ENCODE data around the gene BEGAIN. TPM values are rescaled to one million over a fixed set of nuclear protein-coding genes. Genes with fewer than 3 reads are reported as not detected.
A peak's percentile ranks its signal among the peaks of the same experiment; 100 is the strongest.

The BEGAIN gene, protein sequence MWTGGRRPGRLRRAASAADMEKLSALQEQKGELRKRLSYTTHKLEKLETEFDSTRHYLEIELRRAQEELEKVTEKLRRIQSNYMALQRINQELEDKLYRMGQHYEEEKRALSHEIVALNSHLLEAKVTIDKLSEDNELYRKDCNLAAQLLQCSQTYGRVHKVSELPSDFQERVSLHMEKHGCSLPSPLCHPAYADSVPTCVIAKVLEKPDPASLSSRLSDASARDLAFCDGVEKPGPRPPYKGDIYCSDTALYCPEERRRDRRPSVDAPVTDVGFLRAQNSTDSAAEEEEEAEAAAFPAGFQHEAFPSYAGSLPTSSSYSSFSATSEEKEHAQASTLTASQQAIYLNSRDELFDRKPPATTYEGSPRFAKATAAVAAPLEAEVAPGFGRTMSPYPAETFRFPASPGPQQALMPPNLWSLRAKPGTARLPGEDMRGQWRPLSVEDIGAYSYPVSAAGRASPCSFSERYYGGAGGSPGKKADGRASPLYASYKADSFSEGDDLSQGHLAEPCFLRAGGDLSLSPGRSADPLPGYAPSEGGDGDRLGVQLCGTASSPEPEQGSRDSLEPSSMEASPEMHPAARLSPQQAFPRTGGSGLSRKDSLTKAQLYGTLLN
- under 1 TPM in 1 of 2 experiments, not detected in 1; 0.10 TPM for total RNA-seq

DNA sequence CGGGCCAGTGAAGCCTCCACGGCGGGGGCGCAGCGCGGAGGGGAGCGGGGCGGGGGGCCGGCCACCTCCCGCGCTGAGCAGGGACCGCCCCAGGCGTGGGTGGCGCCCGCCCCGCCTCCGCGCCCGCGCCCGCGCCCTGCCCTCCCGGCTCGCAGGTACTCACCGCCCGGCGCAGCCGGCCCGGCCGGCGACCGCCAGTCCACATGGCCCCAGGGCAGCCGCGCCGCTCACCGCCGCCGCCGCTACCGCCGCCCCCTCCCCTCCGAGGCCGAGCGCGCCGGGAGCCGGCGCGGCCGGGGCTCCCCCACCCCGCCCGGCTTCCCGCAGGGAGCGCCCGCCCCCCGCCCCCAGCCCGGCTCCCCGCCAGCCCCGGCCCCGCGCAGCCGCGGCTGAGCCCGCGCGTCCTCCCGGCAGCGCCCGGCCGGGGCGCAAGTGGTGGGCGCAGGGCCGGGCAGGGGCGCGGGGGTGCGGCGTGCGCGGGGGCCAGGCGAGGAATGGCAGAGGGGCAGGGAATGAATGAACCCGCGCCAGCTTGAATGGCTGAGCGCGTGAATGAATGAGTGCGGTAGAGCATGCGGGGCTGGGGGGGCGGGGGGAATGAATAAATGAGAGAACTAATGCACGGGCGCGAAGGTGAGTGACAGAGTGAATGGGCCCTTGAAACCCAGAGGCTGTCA is at the start of gene BEGAIN:
TSS of gene BEGAIN (minus strand) at position 332 of the 677 bp plus-strand sequence. CDS start at position 205, 127 bp downstream.
- CTCF ChIA-PET, result interaction anchor here (0.9 kb wide), 1 partner anchor 10 kb away, joined by 3 read pairs; no protein-coding TSS in a partner anchor

DNA sequence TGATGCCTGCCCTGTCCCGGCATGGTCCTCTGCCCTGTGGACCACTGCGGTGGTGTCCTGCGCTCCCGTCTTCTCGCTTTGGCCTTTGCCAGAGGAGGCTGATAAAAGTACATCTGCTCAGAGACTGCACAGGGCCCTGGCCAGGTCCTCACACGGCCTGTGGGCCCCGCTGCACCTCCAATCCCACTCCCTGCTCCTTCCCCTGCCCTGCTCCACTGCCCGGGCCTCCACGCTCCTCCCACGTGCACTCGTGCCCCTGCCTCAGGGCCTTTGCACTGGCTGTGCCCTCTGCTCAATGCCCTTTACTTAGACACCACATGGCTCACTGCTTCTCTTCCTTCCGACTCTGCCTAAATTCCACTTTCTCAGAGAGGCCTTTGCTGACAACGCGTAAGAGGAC is 49.3 kb upstream of the BEGAIN start:
- peaks cover 29% of the 10 kb centered on the region for H3K4me1 Mint-ChIP-seq
- peak overlapping the region; percentile 48 for H3K27ac Mint-ChIP-seq
- H3K36me3 Mint-ChIP-seq (ENCODE audit: low read depth), result no peaks in the 10 kb centered on the region
- POLR2A ChIA-PET, result no interaction called here
- H3K4me3 Mint-ChIP-seq, result no peak overlapping the region
- CTCF ChIA-PET, result interaction anchor here (1.3 to 5.8 kb wide), 3 partner anchors 9 to 16 kb away, joined by 3 to 37 read pairs (median 4); no protein-coding TSS in a partner anchor
- no peaks in the 10 kb centered on the region for H3K9me3 Mint-ChIP-seq
- peaks cover 26% of the 10 kb centered on the region for H3K27me3 Mint-ChIP-seq
- no peak for DNase-seq

More for the DNA sequence above, at the start of gene BEGAIN:
- Mint-ChIP-seq H3K27ac (no peak within 1 kb of the TSS), H3K4me1 (peaks cover 5% of the 10 kb centered on the region), H3K27me3 (peaks cover 28% of the 10 kb centered on the region), H3K36me3 (ENCODE audit: low read depth) (no peaks in the 10 kb centered on the region), H3K9me3 (no peaks in the 10 kb centered on the region), H3K4me3 (peak within 1 kb of the TSS; percentile 57)
- DNase-seq, result no peak
- POLR2A ChIA-PET, result no interaction called here

DNA sequence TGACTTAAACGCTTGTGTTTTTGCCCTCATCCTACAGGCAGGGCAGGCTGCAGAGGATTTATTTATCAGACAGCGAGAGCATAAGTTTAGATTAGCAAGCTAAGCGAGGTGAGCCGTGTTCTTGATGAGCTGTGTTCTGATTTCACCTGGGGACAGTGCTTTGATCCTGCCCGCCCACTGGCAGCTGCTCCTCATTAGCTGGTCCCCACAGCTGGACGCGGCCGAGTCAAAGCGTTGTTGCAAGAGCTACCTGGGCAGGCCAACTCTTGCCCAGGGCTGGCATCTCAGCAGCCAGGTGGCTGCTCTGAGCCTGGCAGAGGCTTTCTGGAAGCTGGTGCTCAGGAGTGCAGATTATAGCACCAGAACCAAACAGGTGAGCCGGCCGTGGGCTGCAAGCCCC is 46.8 kb upstream of the BEGAIN start:
- Mint-ChIP-seq H3K36me3 (ENCODE audit: low read depth) (no peaks in the 10 kb centered on the region), H3K4me1 (peaks cover 5% of the 10 kb centered on the region), H3K27me3 (peaks cover 29% of the 10 kb centered on the region), H3K9me3 (no peaks in the 10 kb centered on the region), H3K27ac (no peak overlapping the region), H3K4me3 (no peak overlapping the region)
- DNase-seq, result no peak
- POLR2A ChIA-PET, result no interaction called here
- CTCF ChIA-PET, result interaction anchor here (0.8 to 5.8 kb wide), 3 partner anchors 12 to 29 kb away, joined by 3 to 37 read pairs (median 3); no protein-coding TSS in a partner anchor

DNA sequence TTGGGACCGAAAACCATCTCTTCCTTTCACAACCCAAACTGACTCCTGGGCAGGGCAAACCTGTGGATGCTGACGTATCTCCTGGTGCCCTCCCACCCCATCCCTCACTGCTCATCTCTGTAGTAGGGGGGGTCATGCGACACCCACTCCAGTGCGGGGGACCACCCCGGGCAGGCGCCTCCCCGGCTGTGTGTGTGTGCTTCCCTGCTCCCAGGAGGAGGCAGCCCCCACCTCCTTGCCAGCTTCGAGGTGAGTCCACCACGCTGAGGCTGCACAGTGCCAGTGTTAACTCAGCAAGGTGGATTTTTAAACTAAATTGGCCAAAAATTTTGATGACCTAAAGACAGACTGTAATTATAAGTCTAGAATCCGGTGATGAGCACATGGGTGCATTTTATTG is 46.2 kb upstream of the BEGAIN start:
- ChIA-PET POLR2A (no interaction called here), CTCF (interaction anchor here (0.8 to 5.8 kb wide), 3 partner anchors 12 to 29 kb away, joined by 3 to 37 read pairs (median 3); no protein-coding TSS in a partner anchor)
- Mint-ChIP-seq H3K36me3 (ENCODE audit: low read depth) (no peaks in the 10 kb centered on the region), H3K4me1 (no peaks in the 10 kb centered on the region), H3K27me3 (peaks cover 29% of the 10 kb centered on the region), H3K4me3 (no peak overlapping the region), H3K27ac (no peak overlapping the region), H3K9me3 (no peaks in the 10 kb centered on the region)
- no peak for DNase-seq

DNA sequence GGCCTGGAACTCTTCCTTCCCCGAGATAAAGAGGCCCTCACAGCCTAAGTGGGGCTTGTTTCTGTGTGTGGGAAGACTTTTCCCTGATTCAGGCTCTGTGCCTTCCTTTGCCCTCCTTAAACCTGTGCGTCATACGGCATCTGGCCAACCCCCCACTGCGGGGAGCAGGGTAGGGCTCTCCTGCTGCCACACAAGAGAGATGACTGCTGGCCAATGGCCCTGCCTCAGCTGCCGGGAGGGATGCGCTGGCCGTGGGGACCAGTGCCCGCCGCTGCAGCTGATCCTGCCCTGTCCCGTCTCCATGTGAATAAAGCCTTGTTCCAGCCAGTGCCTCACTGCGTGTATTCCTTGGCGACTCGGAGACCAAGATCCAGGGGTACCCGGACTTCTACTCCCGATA is 42.5 kb upstream of the BEGAIN start:
- peaks cover 37% of the 10 kb centered on the region for H3K27me3 Mint-ChIP-seq
- ChIA-PET POLR2A (no interaction called here), CTCF (interaction anchor here (1.2 to 2.3 kb wide), 2 partner anchors 10 to 16 kb away, joined by 3 to 8 read pairs; no protein-coding TSS in a partner anchor)
- no peaks in the 10 kb centered on the region for H3K9me3 Mint-ChIP-seq
- H3K4me3 Mint-ChIP-seq, result no peak overlapping the region
- peaks cover under 1% of the 10 kb centered on the region for H3K4me1 Mint-ChIP-seq
- no peaks in the 10 kb centered on the region for H3K36me3 Mint-ChIP-seq (ENCODE audit: low read depth)
- H3K27ac Mint-ChIP-seq, result no peak overlapping the region
- DNase-seq, result no peak

DNA sequence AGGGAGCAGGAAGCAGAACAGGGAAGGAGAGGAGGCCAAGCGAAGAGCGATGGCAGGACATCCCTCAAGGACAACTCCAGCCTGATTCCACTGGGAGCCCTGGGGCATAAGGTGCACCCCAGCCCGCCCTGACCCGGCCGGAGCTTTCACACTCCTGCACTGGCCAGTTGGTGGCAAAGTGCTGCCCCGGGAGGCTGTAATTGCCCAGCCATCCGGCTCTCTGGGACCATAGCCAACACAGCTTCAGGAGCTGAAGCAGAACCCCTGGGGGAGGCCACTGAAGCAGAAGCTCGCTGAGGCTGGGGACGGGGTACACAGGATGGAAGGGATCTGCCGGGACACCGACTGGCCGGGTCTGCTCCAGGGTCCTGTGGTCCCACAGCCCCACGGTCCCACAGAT is 41.9 kb upstream of the BEGAIN start:
- CTCF ChIA-PET, result interaction anchor here (1.2 to 2.3 kb wide), 2 partner anchors 10 to 17 kb away, joined by 3 to 8 read pairs; no protein-coding TSS in a partner anchor
- H3K27me3 Mint-ChIP-seq, result peaks cover 39% of the 10 kb centered on the region
- H3K9me3 Mint-ChIP-seq, result no peaks in the 10 kb centered on the region
- no peaks in the 10 kb centered on the region for H3K36me3 Mint-ChIP-seq (ENCODE audit: low read depth)
- H3K27ac Mint-ChIP-seq, result no peak overlapping the region
- POLR2A ChIA-PET, result no interaction called here
- DNase-seq, result no peak
- peaks cover 4% of the 10 kb centered on the region for H3K4me1 Mint-ChIP-seq
- no peak overlapping the region for H3K4me3 Mint-ChIP-seq

DNA sequence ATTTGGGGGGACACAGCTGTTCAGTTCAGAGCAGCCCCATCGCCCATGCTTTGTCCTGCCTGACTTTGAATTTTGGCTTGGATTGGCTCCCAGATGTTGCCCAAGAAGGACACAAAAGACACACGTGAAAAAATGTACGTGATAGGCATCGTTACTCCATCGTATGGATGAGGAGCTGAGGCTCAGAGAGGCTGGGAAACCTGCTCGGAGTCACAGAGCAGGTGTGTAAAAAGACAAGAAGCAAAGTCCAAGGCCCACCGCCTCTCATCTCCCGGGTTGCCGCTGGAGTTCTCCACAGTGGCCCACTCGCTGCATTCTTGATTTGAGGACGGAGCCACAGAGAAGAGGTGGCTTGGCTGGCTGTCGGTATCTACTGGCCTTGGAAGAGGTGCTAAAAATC is 41.0 kb upstream of the BEGAIN start:
- Mint-ChIP-seq H3K36me3 (ENCODE audit: low read depth) (no peaks in the 10 kb centered on the region), H3K9me3 (no peaks in the 10 kb centered on the region), H3K27ac (no peak overlapping the region), H3K4me1 (peaks cover 4% of the 10 kb centered on the region), H3K4me3 (no peak overlapping the region), H3K27me3 (peaks cover 36% of the 10 kb centered on the region)
- ChIA-PET CTCF (interaction anchor here (1.2 to 1.5 kb wide), 2 partner anchors 9 kb away, joined by 3 to 4 read pairs; no protein-coding TSS in a partner anchor), POLR2A (no interaction called here)
- no peak for DNase-seq

DNA sequence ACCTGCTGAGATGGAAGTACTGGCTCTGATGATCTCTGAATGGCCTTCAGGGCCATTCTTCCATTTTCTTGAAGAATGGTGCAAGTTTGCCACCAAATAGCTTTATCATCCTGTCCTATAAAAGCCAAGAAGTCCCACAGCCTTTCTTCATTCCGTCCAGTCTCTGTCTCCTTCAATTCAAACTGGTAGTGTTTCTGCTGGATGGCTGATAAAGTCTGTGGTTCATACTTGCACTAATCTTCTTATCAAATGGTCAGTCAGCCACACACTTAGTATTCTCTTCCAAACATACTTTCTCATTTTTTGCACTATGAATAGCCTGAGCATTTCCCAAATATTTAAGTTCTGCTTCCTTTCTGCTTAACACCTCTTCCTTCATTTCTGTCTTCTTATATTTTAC is 39.4 kb upstream of the BEGAIN start:
- H3K27ac Mint-ChIP-seq, result no peak overlapping the region
- no peaks in the 10 kb centered on the region for H3K36me3 Mint-ChIP-seq (ENCODE audit: low read depth)
- ChIA-PET POLR2A (no interaction called here), CTCF (interaction anchor here (1.0 to 1.5 kb wide), 4 partner anchors 9 to 38 kb away, joined by 3 to 4 read pairs (median 4); no protein-coding TSS in a partner anchor)
- H3K4me1 Mint-ChIP-seq, result peaks cover 4% of the 10 kb centered on the region
- no peaks in the 10 kb centered on the region for H3K9me3 Mint-ChIP-seq
- peaks cover 33% of the 10 kb centered on the region for H3K27me3 Mint-ChIP-seq
- no peak overlapping the region for H3K4me3 Mint-ChIP-seq
- DNase-seq, result no peak

DNA sequence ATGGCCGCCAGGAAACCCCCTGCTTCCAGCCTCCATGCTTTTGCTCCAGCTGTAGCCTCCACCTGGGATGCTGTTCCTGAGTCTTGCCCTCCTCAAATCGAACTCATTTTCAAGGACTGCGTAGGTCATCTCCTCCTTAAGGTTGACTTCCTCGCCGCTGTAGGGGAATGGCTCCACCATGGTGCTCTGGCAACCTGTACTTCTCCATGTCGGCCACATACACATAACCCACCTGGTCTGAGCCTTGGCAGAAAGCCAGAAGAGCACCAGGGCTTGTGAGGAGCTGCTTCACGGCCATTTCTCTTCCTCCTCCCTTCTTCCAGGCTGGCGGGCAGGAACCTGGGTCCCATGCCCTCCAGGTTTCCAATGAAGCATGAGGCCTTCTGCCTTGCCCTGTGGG is 36.7 kb upstream of the BEGAIN start:
- CTCF ChIA-PET, result interaction anchor here (2.9 kb wide), 1 partner anchor 22 kb away, joined by 7 read pairs; no protein-coding TSS in a partner anchor
- Mint-ChIP-seq H3K36me3 (ENCODE audit: low read depth) (no peaks in the 10 kb centered on the region), H3K4me3 (no peak overlapping the region), H3K4me1 (peaks cover 4% of the 10 kb centered on the region), H3K27me3 (peaks cover 33% of the 10 kb centered on the region), H3K9me3 (no peaks in the 10 kb centered on the region), H3K27ac (no peak overlapping the region)
- POLR2A ChIA-PET, result no interaction called here
- DNase-seq, result no peak

DNA sequence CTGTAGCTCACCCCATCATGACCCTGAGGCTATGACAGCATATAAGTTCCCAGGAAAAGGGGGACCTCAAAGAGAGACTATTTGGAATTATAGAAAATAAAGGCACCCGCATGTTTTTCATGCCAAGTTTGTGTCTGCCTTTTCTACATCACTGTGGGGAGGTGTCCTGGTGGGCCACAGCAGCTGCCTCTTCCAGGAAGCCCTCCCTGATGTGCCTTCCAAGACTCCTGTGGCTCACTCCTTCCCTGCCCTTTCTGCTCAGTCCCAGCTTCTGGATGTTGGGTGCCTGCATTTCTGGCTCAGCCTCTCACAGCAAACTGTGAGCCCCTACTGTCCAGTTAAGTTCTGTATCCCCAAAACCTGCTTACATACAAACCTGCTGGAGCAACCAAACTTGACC is 36.3 kb upstream of the BEGAIN start:
- Mint-ChIP-seq H3K27ac (no peak overlapping the region), H3K27me3 (peaks cover 33% of the 10 kb centered on the region), H3K4me1 (peaks cover 4% of the 10 kb centered on the region), H3K4me3 (no peak overlapping the region), H3K9me3 (no peaks in the 10 kb centered on the region), H3K36me3 (ENCODE audit: low read depth) (no peaks in the 10 kb centered on the region)
- CTCF ChIA-PET, result interaction anchor here (2.9 kb wide), 1 partner anchor 22 kb away, joined by 7 read pairs; no protein-coding TSS in a partner anchor
- no peak for DNase-seq
- POLR2A ChIA-PET, result no interaction called here

DNA sequence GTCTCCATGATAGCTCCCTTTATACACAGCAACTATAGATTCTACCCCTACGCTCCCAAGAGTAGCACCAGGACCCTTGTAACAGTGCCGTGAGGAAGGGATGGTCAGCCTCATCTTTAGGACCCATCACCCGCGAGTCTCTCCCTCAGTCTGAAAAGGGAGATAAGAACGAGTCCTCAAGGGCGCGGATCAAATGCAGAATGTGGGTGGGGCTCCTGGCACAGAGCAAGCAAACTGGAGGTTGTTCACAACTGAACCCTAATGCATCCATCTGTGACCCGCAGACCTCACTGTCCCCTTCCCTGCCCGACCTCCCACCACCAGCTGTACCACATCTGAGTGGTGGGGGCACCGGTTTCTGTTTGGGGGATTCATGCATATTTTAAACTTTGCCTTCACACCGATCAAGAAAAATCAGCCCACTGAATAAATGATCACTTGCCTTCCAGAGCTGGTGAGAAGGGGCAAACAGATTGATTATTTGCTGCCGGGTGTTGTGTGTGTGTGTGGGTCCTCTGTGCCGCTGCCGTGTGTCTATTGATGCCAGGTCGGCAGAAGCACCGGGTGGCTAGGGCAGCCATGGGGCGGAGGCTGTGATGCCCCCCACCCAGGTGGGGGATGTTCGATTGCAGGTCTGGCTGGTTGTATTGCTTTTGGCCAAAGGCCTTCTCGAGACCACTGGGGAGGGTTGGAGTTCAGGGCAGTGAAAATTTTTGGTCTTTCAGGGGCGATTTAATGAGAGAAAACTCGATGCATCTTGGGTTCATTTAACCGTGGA is 35.7 kb upstream of the BEGAIN start:
- peaks cover 7% of the 10 kb centered on the region for H3K4me1 Mint-ChIP-seq
- POLR2A ChIA-PET, result no interaction called here
- no peak for DNase-seq
- no peaks in the 10 kb centered on the region for H3K36me3 Mint-ChIP-seq (ENCODE audit: low read depth)
- H3K27me3 Mint-ChIP-seq, result peaks cover 30% of the 10 kb centered on the region
- H3K4me3 Mint-ChIP-seq, result no peak overlapping the region
- CTCF ChIA-PET, result interaction anchor here (1.0 to 2.9 kb wide), 2 partner anchors 18 to 23 kb away, joined by 4 to 7 read pairs; no protein-coding TSS in a partner anchor
- no peaks in the 10 kb centered on the region for H3K9me3 Mint-ChIP-seq
- H3K27ac Mint-ChIP-seq, result no peak overlapping the region

DNA sequence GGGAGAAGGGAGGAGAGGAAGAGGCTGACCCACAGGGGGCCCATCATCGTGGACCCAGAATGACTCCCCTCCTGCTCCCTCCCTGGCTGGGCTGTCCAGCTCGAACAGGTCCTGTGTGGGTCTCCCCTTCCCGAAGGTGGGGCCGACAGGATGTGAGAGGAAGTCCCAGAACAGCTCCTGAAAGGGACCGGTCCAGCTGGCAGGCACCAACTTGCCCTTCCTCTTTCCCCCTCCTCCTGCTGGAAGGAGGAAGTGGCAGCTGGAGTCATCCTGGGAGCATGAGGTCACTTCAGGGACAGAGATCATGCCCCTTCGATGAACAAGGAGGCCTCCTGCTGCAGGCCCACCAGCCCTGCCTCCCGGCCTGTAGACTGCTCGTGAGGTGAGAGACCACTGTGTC is 35.0 kb upstream of the BEGAIN start:
- DNase-seq, result no peak
- Mint-ChIP-seq H3K27ac (no peak overlapping the region), H3K9me3 (no peaks in the 10 kb centered on the region), H3K4me3 (no peak overlapping the region), H3K27me3 (peaks cover 28% of the 10 kb centered on the region), H3K36me3 (ENCODE audit: low read depth) (no peaks in the 10 kb centered on the region), H3K4me1 (peaks cover 10% of the 10 kb centered on the region)
- POLR2A ChIA-PET, result no interaction called here
- CTCF ChIA-PET, result interaction anchor here (1.0 to 2.9 kb wide), 2 partner anchors 17 to 23 kb away, joined by 4 to 7 read pairs; no protein-coding TSS in a partner anchor
